PC-9 (cell line): Measurements from ENCODE around the gene CSNK1G2. TPM values are rescaled to one million over a fixed set of nuclear protein-coding genes. Genes with fewer than 3 reads are reported as not detected.

Experiments
- BruUV-seq: library from RNA; stranded (reverse); fragments of 400-500 nt; replicated peaks from 2 replicates; lab custom pipeline; 2021; lab: Mats Ljungman, UMichigan
- CTCF ChIA-PET: fragments of 300-600 bp; sonication (Branson Sonifier 250); formaldehyde crosslinking; loops from one replicate; lab custom pipeline; 2022; ENCODE audit warnings: antibody characterized with exemption; lab: Charles Lee
- POLR2A ChIA-PET: fragments of 300-600 bp; sonication (Branson Sonifier 250); formaldehyde crosslinking; loops from one replicate; lab custom pipeline; 2022; ENCODE audit warnings: antibody characterized with exemption; ENCODE audit not compliant: unreplicated experiment; lab: Charles Lee
- DNase-seq, 2 experiments: peaks; one replicate each; pipeline versions ENCODE4 v3.0.0 to v3.0.0-alpha.2; 2015 to 2022; ENCODE audit warnings: mixed read lengths in 1 of 2
- H2AFZ ChIP-seq: fragments of 200-600 bp; sonication (generic); 2 replicates; pipeline ENCODE4 v1.8.1; 2017; ENCODE audit warnings: antibody characterized with exemption
- H3F3A ChIP-seq: fragments of 200-600 bp; sonication (generic); 2 replicates; pipeline ENCODE4 v1.8.1; 2017; ENCODE audit warnings: antibody characterized with exemption, mild to moderate bottlenecking, low read depth; ENCODE audit not compliant: insufficient read depth
- H3K27ac ChIP-seq: fragments of 200-600 bp; sonication (generic); 2 replicates; pipeline ENCODE4 v1.6.1; 2016; ENCODE audit warnings: mixed run types
- H3K27me3 ChIP-seq: fragments of 200-600 bp; sonication (generic); 2 replicates; pipeline ENCODE4 v1.6.1; 2016; ENCODE audit warnings: low read depth, mixed run types; ENCODE audit not compliant: insufficient read depth
- H3K36me3 ChIP-seq: fragments of 200-600 bp; sonication (generic); 2 replicates; pipeline ENCODE4 v1.6.1; 2016; ENCODE audit warnings: low read depth, mixed run types
- H3K4me1 ChIP-seq: fragments of 200-600 bp; sonication (generic); replicated peaks from 2 replicates; pipeline ENCODE4 v1.6.1; 2016; ENCODE audit warnings: mixed run types; ENCODE audit not compliant: insufficient read depth
- H3K4me2 ChIP-seq: fragments of 200-600 bp; sonication (generic); 2 replicates; pipeline ENCODE4 v1.6.1; 2017; ENCODE audit warnings: mixed run types
- H3K4me3 ChIP-seq: fragments of 200-600 bp; sonication (generic); 2 replicates; pipeline ENCODE4 v1.6.1; 2016; ENCODE audit warnings: mixed run types
- H3K79me2 ChIP-seq: fragments of 200-600 bp; sonication (generic); 2 replicates; pipeline ENCODE4 v1.6.1; 2017; ENCODE audit warnings: low read depth, mixed run types
- H3K9me2 ChIP-seq: fragments of 200-600 bp; sonication (generic); 2 replicates; pipeline ENCODE4 v1.8.1; 2017; ENCODE audit warnings: mild to moderate bottlenecking; ENCODE audit not compliant: insufficient read depth
- H3K9me3 ChIP-seq: fragments of 200-600 bp; sonication (generic); 2 replicates; pipeline ENCODE4 v1.8.1; 2016; ENCODE audit warnings: low read depth; ENCODE audit not compliant: insufficient read depth
- H4K20me1 ChIP-seq: fragments of 200-600 bp; sonication (generic); 2 replicates; pipeline ENCODE4 v1.8.1; 2017; ENCODE audit not compliant: insufficient read depth
- CTCF ChIP-seq: fragments of 200-600 bp; sonication (generic); conservative IDR thresholded peaks from 2 replicates; pipeline ENCODE4 v1.6.1; 2017; ENCODE audit warnings: mixed run types, antibody characterized with exemption, mild to moderate bottlenecking, moderate library complexity
- EZH2 ChIP-seq: fragments of 200-600 bp; sonication (generic); IDR thresholded peaks from 2 replicates; pipeline ENCODE4 v1.8.0; 2017; ENCODE audit warnings: antibody characterized with exemption, low read depth
- intact Hi-C: fragments of 100-400 bp; cut with micrococcal nuclease; formaldehyde crosslinking; loops from one replicate; pipeline ENCODE4 v1.10.0; 2022; ENCODE audit not compliant: unreplicated experiment
- total RNA-seq: library from RNA; stranded (reverse); gene quantifications from 2 replicates; pipeline ENCODE4 v1.2.3, GENCODE V29; 2021

The CSNK1G2 gene
- total RNA-seq, 1 experiment from 2014 or later, result 58.2 TPM

- Histone ChIP-seq H2AFZ (no peak overlapping the region), H3K27me3 (no peaks in the 10 kb centered on the region), H3K9me3 (no peaks in the 10 kb centered on the region), H4K20me1 (peaks cover 40% of the 10 kb centered on the region), H3K36me3 (no peaks in the 10 kb centered on the region), H3K79me2 (peaks cover 56% of the 10 kb centered on the region), H3K4me1 (peaks cover 10% of the 10 kb centered on the region), H3K27ac (no peak overlapping the region), H3F3A (peaks cover 6% of the 10 kb centered on the region; the same call in 1 of the 2 replicates), H3K9me2 (no peaks in the 10 kb centered on the region), H3K4me3 (no peak overlapping the region), H3K4me2 (no peak overlapping the region)
- intact Hi-C loops, result no loop called here
- TF ChIP-seq CTCF (no peak), EZH2 (no peak)
- POLR2A ChIA-PET, result interaction anchor here (1.0 kb wide), 1 partner anchor 453 kb away, joined by 8 read pairs; no protein-coding TSS in a partner anchor
- CTCF ChIA-PET, result no interaction called here
- DNase-seq, result no peak
- BruUV-seq, result no TSS peak
Measured at GRCh38 chr19:1910177-1910576, 30.8 kb upstream of the CSNK1G2 start.

GRCh38 chr19:1911098-1911497 lies 29.9 kb upstream of the CSNK1G2 start:
- Histone ChIP-seq H3K9me2 (no peaks in the 10 kb centered on the region), H3K4me3 (no peak overlapping the region), H3K4me2 (no peak overlapping the region), H2AFZ (no peak overlapping the region), H3K9me3 (no peaks in the 10 kb centered on the region), H3F3A (peaks cover 6% of the 10 kb centered on the region; the same call in 1 of the 2 replicates), H4K20me1 (peaks cover 40% of the 10 kb centered on the region), H3K27me3 (no peaks in the 10 kb centered on the region), H3K36me3 (no peaks in the 10 kb centered on the region), H3K79me2 (peaks cover 51% of the 10 kb centered on the region), H3K27ac (no peak overlapping the region), H3K4me1 (peaks cover 7% of the 10 kb centered on the region)
- intact Hi-C loops, result no loop called here
- ChIA-PET POLR2A (interaction anchor here (1.0 kb wide), 1 partner anchor 452 kb away, joined by 8 read pairs; no protein-coding TSS in a partner anchor), CTCF (interaction anchor here (0.6 kb wide), 1 partner anchor 10 kb away, joined by 4 read pairs; no protein-coding TSS in a partner anchor)
- BruUV-seq, result no TSS peak
- TF ChIP-seq CTCF, result no peak
- TF ChIP-seq EZH2, result no peak
- DNase-seq, result no peak

- CTCF ChIA-PET, result no interaction called here
- H3K4me3 ChIP-seq, result no peak overlapping the region
- POLR2A ChIA-PET, result no interaction called here
- no peak overlapping the region for H3K27ac ChIP-seq
- peaks cover 1% of the 10 kb centered on the region; the same call in 1 of the 2 replicates for H3F3A ChIP-seq
- H3K36me3 ChIP-seq, result no peaks in the 10 kb centered on the region
- H3K79me2 ChIP-seq, result peaks cover 43% of the 10 kb centered on the region
- H2AFZ ChIP-seq, result no peak overlapping the region
- H3K4me2 ChIP-seq, result no peak overlapping the region
- no peaks in the 10 kb centered on the region for H3K27me3 ChIP-seq
- peaks cover 3% of the 10 kb centered on the region; the same call in 1 of the 2 replicates for H3K4me1 ChIP-seq
- no peak for TF ChIP-seq CTCF
- TF ChIP-seq EZH2, result no peak
- no TSS peak for BruUV-seq
- no peaks in the 10 kb centered on the region for H3K9me2 ChIP-seq
- no peaks in the 10 kb centered on the region for H3K9me3 ChIP-seq
- intact Hi-C loops, result no loop called here
- DNase-seq, result no peak
- peaks cover 40% of the 10 kb centered on the region for H4K20me1 ChIP-seq
Measured at GRCh38 chr19:1911995-1912394, 29.0 kb upstream of the CSNK1G2 start.
